ENCODE results near the gene THOC5. TPM values are rescaled to one million over a fixed set of nuclear protein-coding genes. Genes with fewer than 3 reads are reported as not detected.
A peak's percentile ranks its signal among the peaks of the same experiment; 100 is the strongest.
"Not testable (repeated sequence)": the region's sequence is repeated elsewhere in the genome, so short reads cannot be mapped to it uniquely, and the experiment has no call there.

THOC5 gene
- total RNA-seq, 1 donor from 2014 or later: 76.4 TPM

GRCh38 chr22:29570456-29570855, 16.9 kb upstream of the THOC5 start:
- H3K9me3 Mint-ChIP-seq (ENCODE audit: unreplicated experiment): no peaks in the 10 kb centered on the region
- no peaks in the 10 kb centered on the region for H3K4me1 Mint-ChIP-seq (ENCODE audit: unreplicated experiment)
- peaks cover 14% of the 10 kb centered on the region for H3K36me3 Mint-ChIP-seq (ENCODE audit: low read depth, unreplicated experiment)
- peaks cover 8% of the 10 kb centered on the region for H3K27me3 Mint-ChIP-seq (ENCODE audit: unreplicated experiment)
- H3K4me3 Mint-ChIP-seq (ENCODE audit: unreplicated experiment): no peak overlapping the region
- no peak overlapping the region for H3K27ac Mint-ChIP-seq (ENCODE audit: unreplicated experiment)
- TF ChIP-seq CTCF (IDR thresholded peaks at IDR 0.05; ENCODE audit: unreplicated experiment): no peak
- DNase-seq (ENCODE audit: low spot score): no peak

GRCh38 chr22:29569011-29569678, 15.6 kb upstream of the THOC5 start:
- Mint-ChIP-seq H3K27ac (ENCODE audit: unreplicated experiment) (peak overlapping the region; percentile 16), H3K36me3 (ENCODE audit: low read depth, unreplicated experiment) (peaks cover 16% of the 10 kb centered on the region), H3K4me1 (ENCODE audit: unreplicated experiment) (no peaks in the 10 kb centered on the region), H3K27me3 (ENCODE audit: unreplicated experiment) (peaks cover 8% of the 10 kb centered on the region), H3K4me3 (ENCODE audit: unreplicated experiment) (peak overlapping the region; percentile 53), H3K9me3 (ENCODE audit: unreplicated experiment) (no peaks in the 10 kb centered on the region)
- no peak for DNase-seq (ENCODE audit: low spot score)
- no peak for TF ChIP-seq CTCF (IDR thresholded peaks at IDR 0.05; ENCODE audit: unreplicated experiment)

- Mint-ChIP-seq H3K4me3 (ENCODE audit: unreplicated experiment) (no peak overlapping the region), H3K27ac (ENCODE audit: unreplicated experiment) (no peak overlapping the region), H3K36me3 (ENCODE audit: low read depth, unreplicated experiment) (peaks cover 21% of the 10 kb centered on the region), H3K9me3 (ENCODE audit: unreplicated experiment) (no peaks in the 10 kb centered on the region), H3K27me3 (ENCODE audit: unreplicated experiment) (peaks cover 8% of the 10 kb centered on the region), H3K4me1 (ENCODE audit: unreplicated experiment) (peaks cover 5% of the 10 kb centered on the region)
- TF ChIP-seq CTCF (IDR thresholded peaks at IDR 0.05; ENCODE audit: unreplicated experiment): no peak
- no peak for DNase-seq (ENCODE audit: low spot score)
Measured at GRCh38 chr22:29567338-29567737, 13.8 kb upstream of the THOC5 start.

- not testable (repeated sequence) for H3K4me1 Mint-ChIP-seq (ENCODE audit: unreplicated experiment); H3K9me3 Mint-ChIP-seq (ENCODE audit: unreplicated experiment); H3K27ac Mint-ChIP-seq (ENCODE audit: unreplicated experiment); DNase-seq (ENCODE audit: low spot score); H3K4me3 Mint-ChIP-seq (ENCODE audit: unreplicated experiment); H3K27me3 Mint-ChIP-seq (ENCODE audit: unreplicated experiment)
- peaks cover 27% of the 10 kb centered on the region for H3K36me3 Mint-ChIP-seq (ENCODE audit: low read depth, unreplicated experiment)
Measured at GRCh38 chr22:29566513-29566912, 13.0 kb upstream of the THOC5 start.

- Mint-ChIP-seq H3K27ac (ENCODE audit: unreplicated experiment) (peak overlapping the region; percentile 20), H3K36me3 (ENCODE audit: low read depth, unreplicated experiment) (peaks cover 34% of the 10 kb centered on the region), H3K4me3 (ENCODE audit: unreplicated experiment) (no peak overlapping the region), H3K4me1 (ENCODE audit: unreplicated experiment) (peaks cover 5% of the 10 kb centered on the region), H3K27me3 (ENCODE audit: unreplicated experiment) (peaks cover 3% of the 10 kb centered on the region), H3K9me3 (ENCODE audit: unreplicated experiment) (no peaks in the 10 kb centered on the region)
- TF ChIP-seq CTCF (IDR thresholded peaks at IDR 0.05; ENCODE audit: unreplicated experiment): no peak
- DNase-seq (ENCODE audit: low spot score): no peak
Measured at GRCh38 chr22:29563652-29564460, 10.3 kb upstream of the THOC5 start.
